ENCODE results near the gene KLF16.

DNA sequence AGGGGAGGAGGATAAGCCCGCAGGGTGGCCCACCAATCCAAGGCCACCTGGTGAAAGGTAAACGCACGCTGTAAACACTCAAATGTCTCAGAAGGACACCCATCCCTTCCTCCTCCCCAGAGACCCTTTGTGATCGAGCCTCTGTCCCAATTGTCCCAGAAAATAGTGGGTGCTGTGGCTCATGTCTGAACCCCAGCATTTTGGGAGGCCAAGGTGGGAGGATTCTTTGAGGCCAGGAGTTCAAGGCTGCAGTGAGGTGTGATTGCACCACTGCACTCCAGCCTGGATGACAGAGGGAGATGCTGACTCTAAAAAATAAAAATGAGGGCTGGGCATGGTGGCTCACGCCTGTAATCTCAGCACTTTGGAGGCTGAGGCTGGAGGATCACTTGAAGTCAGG lies 25.0 kb upstream of the KLF16 start:
- TF ChIP-seq CTCF (IDR thresholded peaks at IDR 0.05; ENCODE audit: low read length): no peak
- no peak for TF ChIP-seq EZH2 (optimal IDR thresholded peaks at IDR 0.05; ENCODE audit: low read depth, low read length)
- TF ChIP-seq EZH2phosphoT487 (IDR thresholded peaks at IDR 0.05; ENCODE audit: low read length): no peak

Measured in MM.1S (cell line).